Activated CD8-positive, alpha-beta memory T cell treated with anti-CD3 and anti-CD28 coated beads, Interleukin-2, amount 50 U/mL, for 4 hours (primary cell): ENCODE measurements around the gene SETDB1.

Experiments used
- DNase-seq: peaks from one replicate; pipeline ENCODE4 v3.0.0-alpha.2; 2020

The SETDB1 gene

GRCh38 chr1:151006327-151007052 is 80.3 kb downstream of the SETDB1 start, which contains the start of gene MINDY1:
TSS of gene MINDY1 (minus strand) at chr1:151006902. CDS start at chr1:151002617, 4,285 bp downstream.
- DNase-seq, result no peak

- DNase-seq, result no peak
These were observed 81.7 kb downstream of the SETDB1 start for GRCh38 chr1:151007853-151008243.

- peak; percentile 97 for DNase-seq
These were observed 82.4 kb downstream of the SETDB1 start, which contains the start of gene PRUNE1 for GRCh38 chr1:151008244-151009205. TSS of gene PRUNE1 (plus strand) at chr1:151008449. CDS start at chr1:151008633, 184 bp downstream.

DNA sequence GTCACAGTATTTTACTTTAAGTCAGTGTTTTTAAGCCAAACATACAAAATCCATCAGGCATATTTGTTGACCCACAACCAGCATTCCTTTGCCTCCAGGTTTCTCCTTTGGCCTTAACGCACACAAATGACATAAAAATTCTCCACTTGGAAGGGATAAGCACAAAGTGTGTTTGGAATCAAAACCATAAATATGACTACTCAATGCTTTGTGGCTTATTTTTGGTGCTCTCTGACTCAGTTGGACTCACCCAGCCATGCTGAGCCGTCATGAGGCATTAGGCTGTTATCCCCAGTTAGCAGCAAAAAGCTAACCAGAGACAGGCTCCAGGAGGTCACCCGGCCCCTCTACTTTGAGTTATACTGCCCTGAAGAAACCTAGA is 83.0 kb downstream of the SETDB1 start:
- DNase-seq, result no peak

GRCh38 chr1:151009674-151010345 is 83.6 kb downstream of the SETDB1 start:
- no peak for DNase-seq

GRCh38 chr1:151010346-151010726 is 84.2 kb downstream of the SETDB1 start:
- no peak for DNase-seq

DNA sequence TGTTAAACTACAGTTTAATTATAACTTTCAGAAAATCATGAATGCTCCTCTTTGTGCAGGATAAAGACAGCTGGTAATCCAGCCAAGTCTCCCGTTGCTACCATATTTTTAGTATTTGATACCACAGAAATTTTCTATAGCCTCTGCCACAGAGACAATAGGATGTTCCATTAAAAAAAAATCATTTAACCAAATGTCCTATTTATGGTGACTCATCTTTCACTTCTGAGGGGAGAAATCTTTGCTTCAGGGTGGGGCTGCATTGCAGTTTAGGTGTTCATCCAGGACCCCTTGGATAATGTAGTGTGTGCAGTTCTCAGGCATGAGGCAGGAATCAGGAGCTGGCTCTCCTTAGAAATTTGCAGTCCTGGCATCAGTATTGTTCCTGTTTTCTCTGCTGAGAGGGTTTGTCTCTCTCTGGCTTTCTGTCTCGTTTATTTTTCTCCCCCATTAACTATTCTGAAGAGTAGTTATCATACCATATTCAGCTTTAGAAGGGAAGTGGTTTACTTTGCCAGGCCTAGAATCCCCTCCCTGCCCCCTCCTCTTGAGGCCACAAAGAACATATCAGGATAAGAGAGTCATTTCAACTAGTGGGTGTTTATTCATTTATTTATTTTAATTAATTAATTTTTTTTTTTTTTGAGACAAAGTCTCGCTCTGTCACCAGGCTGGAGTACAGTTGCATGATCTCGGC is 85.1 kb downstream of the SETDB1 start:
- DNase-seq, result no peak

DNA sequence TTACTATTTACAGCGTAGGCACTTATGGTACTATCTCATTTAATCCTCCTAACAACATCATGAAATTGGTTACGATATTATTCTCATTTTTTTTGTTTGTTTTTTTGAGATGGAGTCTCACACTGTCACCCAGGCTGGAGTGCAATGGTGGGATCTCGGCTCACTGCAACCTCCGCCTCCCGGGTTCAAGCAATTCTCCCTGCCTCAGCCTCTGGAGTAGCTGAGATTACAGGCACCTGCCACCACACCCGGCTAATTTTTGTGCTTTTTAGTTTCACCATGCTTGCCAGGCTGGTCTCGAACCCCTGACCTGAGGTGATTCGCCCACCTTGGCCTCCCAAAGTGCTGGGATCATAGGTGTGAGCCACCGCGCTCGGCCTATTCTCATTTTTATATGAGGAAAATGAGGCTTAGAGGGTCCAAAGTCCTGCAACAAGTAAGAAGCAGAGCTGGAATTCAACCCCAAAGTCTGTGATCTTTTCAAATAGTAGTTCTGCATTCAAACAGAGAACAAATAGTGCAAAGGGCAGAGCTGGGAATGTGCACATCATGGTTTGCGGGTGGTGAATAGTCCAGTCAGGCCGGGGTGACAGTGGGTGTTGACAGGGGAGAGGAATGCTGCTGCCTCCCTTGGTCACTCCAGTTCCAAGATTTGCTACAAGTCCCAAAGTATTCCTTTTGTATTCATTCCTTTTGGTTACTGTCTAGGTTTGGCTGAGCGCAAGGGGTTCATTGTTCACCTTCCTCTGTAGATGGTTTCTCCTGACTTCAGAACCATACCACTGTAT is 86.7 kb downstream of the SETDB1 start:
- DNase-seq, result no peak

DNA sequence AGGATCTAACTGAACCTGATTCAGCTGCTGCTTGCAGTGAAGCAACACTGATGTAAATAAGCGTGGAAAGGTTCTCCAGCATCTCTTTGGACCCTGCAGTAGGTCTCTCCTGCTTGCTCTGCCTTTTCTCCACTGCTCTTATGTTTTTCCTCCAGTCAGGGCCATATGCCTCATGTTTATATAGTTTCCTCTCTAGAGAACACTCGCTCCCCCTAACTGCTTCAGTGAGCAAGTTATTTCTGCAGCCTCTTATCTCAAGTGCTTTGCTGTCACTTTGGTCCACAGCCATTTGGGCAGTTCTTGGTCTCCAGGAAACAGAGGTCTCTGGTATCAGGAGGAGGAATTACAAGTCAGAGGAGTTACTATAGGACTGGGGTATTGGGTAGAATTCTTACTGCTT is 87.4 kb downstream of the SETDB1 start:
- DNase-seq, result no peak
